ENCODE measurements around the gene RAD50. TPM values are rescaled to one million over a fixed set of nuclear protein-coding genes. Genes with fewer than 3 reads are reported as not detected.
"Not testable (repeated sequence)": the region's sequence is repeated elsewhere in the genome, so short reads cannot be mapped to it uniquely, and the experiment has no call there.

RAD50 gene
- total RNA-seq, 2 experiments from 2014 or later = 46.0 to 51.3 TPM

DNA sequence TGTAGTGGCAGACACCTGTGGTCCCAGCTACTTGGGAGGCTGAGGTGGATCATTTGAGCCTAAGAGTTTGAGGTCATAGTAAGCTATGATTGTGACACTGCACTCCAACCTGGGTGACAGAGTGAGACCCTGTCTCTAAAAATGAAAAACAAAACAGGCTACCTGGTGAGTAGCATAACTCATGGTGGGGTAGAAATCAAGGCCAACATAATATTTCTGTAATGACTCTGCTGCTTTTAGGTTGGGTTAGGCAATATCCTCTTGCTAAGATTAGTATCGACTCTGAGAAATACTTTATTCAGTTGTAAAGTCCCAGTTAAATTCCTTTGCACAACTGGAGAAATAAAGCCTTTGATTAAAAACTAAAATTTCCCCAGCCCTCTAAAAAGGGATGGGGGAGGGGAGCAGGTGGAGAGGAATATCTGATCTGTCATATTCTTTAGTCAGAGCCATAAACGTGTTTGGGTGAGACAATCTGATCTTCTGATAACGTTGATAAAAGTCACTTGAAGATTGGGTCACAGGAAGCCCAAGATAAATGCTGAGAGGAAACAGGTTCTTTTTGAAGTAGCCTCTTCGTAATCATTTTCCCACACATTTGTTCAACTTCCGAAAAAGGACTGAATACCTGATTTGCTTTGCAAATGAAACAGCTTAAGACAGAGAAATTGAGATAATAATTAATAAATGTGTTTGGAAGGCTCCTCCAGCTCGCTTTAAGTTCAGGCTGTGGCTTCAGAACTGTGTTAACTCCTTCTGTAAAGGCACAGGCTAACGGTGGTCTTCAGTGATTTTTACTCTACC is 132.0 kb downstream of the RAD50 start:
- Mint-ChIP-seq H3K9me3 (ENCODE audit: low read depth) (no peaks in the 10 kb centered on the region), H3K4me3 (no peak overlapping the region), H3K27me3 (no peaks in the 10 kb centered on the region), H3K27ac (peak overlapping the region; percentile 76), H3K36me3 (ENCODE audit: low read depth) (peaks cover 4% of the 10 kb centered on the region), H3K4me1 (peaks cover 37% of the 10 kb centered on the region)
- DNase-seq = peak; percentile 51
- ChIA-PET POLR2A (interaction anchor here (0.5 to 0.7 kb wide), 3 partner anchors 20 to 333 kb away, joined by 3 to 6 read pairs (median 4); no protein-coding TSS in a partner anchor), CTCF (interaction anchor here (1.0 to 2.2 kb wide), 8 partner anchors 13 to 225 kb away, joined by 3 to 9 read pairs (median 4); no protein-coding TSS in a partner anchor)
- intact Hi-C loops (cut with DNase I, micrococcal nuclease) = loop anchor here (1.0 kb wide), 1 partner anchor 47 kb away; no protein-coding TSS in a partner anchor
- peak; percentile 77 for ATAC-seq

DNA sequence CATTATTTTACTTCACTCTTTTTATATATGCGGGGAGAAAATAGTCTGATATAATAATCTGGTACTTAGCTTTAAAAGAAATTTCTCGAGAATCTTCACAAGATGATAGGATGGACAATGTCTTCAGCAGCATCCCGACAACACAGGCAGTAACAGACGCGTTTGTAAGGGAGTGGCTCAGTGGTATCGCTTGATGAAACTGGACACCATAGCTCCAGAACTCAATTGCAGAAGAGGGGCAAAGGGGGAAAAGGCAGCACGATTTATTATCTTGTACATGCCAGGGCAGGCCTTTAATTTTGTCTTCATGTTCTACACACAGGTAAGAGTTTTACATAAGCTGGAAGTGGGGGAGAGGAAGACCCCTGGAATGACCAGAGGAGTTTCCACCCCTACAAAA is 132.7 kb downstream of the RAD50 start:
- Mint-ChIP-seq H3K27ac (no peak overlapping the region), H3K9me3 (ENCODE audit: low read depth) (no peaks in the 10 kb centered on the region), H3K4me3 (no peak overlapping the region), H3K36me3 (ENCODE audit: low read depth) (peaks cover 4% of the 10 kb centered on the region), H3K4me1 (peaks cover 33% of the 10 kb centered on the region), H3K27me3 (no peaks in the 10 kb centered on the region)
- ChIA-PET CTCF (interaction anchor here (1.0 to 2.2 kb wide), 8 partner anchors 13 to 226 kb away, joined by 3 to 6 read pairs (median 3); no protein-coding TSS in a partner anchor), POLR2A (interaction anchor here (0.7 kb wide), 1 partner anchor 20 kb away, joined by 3 read pairs; no protein-coding TSS in a partner anchor)
- DNase-seq (no peak), ATAC-seq (no peak)
- intact Hi-C loops (cut with DNase I, micrococcal nuclease) = no loop called here

DNA sequence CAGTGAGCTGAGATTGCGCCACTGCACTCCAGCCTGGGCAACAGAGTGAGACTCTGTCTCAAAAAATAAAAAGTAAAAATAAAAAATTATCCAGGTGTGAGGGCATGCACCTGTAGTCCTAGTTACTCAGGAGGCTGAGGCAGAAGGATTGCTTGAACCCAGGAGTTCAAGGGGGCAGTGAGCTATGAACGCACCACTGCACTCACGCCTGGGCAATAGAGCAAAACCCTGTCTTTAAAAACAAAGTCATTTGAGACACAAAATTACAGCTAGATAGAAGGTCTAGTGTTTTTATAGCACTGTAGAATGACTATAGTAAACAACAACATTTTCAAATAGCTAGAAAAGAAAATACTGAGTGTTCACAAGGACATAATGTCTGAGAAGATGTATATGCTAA is 133.4 kb downstream of the RAD50 start:
- ATAC-seq = no peak

DNA sequence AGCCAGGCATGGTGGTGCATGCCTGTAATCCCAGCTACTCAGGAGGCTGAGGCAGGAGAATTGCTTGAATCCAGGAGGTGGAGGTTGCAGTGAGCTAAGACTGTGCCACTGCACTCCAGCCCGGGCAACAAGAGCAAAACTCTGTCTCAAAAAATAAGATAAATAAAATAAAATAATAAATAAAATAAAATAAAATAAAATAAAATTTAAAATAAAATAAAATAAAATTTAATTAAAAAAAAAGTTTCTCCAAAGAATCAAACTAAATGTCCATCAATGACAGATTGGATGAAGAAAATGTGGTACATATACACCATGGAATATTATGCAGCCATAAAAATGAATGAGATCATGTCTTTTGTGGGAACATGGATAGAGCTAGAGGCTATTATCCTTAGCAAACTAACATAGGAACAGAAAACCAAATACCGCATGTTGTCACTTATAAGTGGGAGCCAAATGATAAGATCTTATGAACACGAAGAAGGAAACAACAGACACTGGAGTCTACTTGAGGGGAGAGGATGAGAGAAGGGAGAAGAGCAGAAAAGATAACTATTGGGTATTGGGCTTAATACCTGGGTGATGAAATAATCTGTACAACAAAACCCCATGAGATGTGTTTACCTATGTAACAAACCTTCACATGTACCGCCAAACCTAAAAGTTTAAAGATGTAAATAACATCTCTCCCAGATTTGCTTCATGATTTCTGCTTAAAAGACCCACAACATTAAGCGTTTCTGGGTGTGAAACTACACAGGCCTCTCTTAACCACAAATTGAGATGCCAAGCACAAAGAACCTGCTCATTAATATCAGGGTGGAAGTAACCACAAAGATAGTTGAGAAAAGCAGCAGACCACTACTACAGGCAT is 135.2 kb downstream of the RAD50 start:
- H3K4me3 Mint-ChIP-seq; POLR2A ChIA-PET; H3K36me3 Mint-ChIP-seq (ENCODE audit: low read depth); ATAC-seq; H3K9me3 Mint-ChIP-seq (ENCODE audit: low read depth); H3K27me3 Mint-ChIP-seq; intact Hi-C loops (cut with DNase I, micrococcal nuclease); H3K27ac Mint-ChIP-seq; DNase-seq: not testable (repeated sequence)
- H3K4me1 Mint-ChIP-seq = peaks cover 22% of the 10 kb centered on the region
- CTCF ChIA-PET = interaction anchor here (1.6 kb wide), 1 partner anchor 25 kb away, joined by 5 read pairs; no protein-coding TSS in a partner anchor

More for the DNA sequence above, 133.4 kb downstream of the RAD50 start:
- Mint-ChIP-seq H3K4me1 (peaks cover 27% of the 10 kb centered on the region), H3K4me3 (no peak overlapping the region), H3K9me3 (ENCODE audit: low read depth) (no peaks in the 10 kb centered on the region), H3K27ac (no peak overlapping the region), H3K27me3 (no peaks in the 10 kb centered on the region), H3K36me3 (ENCODE audit: low read depth) (peaks cover 4% of the 10 kb centered on the region)
- intact Hi-C loops (cut with DNase I, micrococcal nuclease) = no loop called here
- no peak for DNase-seq
- CTCF ChIA-PET = interaction anchor here (0.6 to 2.2 kb wide), 8 partner anchors 12 to 163 kb away, joined by 3 to 6 read pairs (median 3); no protein-coding TSS in a partner anchor
- POLR2A ChIA-PET = no interaction called here

DNA sequence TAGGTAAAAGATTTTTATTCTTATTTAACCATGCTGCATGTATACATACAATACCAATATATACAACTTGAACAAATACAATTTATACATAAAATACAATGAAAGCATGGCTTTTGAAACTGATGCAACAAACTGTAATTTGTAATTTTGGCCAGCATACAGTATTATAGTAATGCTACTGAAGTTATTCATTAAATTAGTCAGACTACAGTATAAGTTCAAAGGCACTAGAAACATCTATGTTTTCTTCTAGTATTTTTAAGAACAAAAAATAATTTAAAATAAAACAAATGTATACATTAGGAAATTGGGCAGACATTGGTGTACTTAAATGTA is 135.8 kb downstream of the RAD50 start:
- no peak for ATAC-seq
- DNase-seq = no peak
- POLR2A ChIA-PET = no interaction called here
- Mint-ChIP-seq H3K9me3 (ENCODE audit: low read depth) (no peaks in the 10 kb centered on the region), H3K4me1 (peaks cover 21% of the 10 kb centered on the region), H3K27ac (no peak overlapping the region), H3K27me3 (no peaks in the 10 kb centered on the region), H3K36me3 (ENCODE audit: low read depth) (peaks cover 6% of the 10 kb centered on the region), H3K4me3 (no peak overlapping the region)
- CTCF ChIA-PET = interaction anchor here (1.6 kb wide), 1 partner anchor 24 kb away, joined by 5 read pairs; no protein-coding TSS in a partner anchor
- intact Hi-C loops (cut with DNase I, micrococcal nuclease) = no loop called here

Other genes starting within 250 kb of the RAD50 start
- gene SLC22A5, start 187.3 kb upstream of the RAD50 start, total RNA-seq = 1 to 10 TPM; 3.7 to 4.9 TPM
- 100 to 1,000 TPM; 121 to 130 TPM for gene IRF1, start 66.2 kb upstream of the RAD50 start, total RNA-seq
- gene IL5, start 13.5 kb upstream of the RAD50 start, total RNA-seq = 1 to 10 TPM in 1 of 2 experiments, under 1 TPM in 1; 0.69 to 1.6 TPM
- gene IL13, start 101.2 kb downstream of the RAD50 start, total RNA-seq = 1 to 10 TPM; 3.9 to 5.5 TPM
- gene IL4, start 117.0 kb downstream of the RAD50 start, total RNA-seq = under 1 TPM; 0.32 to 0.77 TPM
- 10 to 100 TPM in 1 of 2 experiments, 1 to 10 TPM in 1; 7.1 to 10.6 TPM for gene KIF3A, start 180.6 kb downstream of the RAD50 start, total RNA-seq
- 1 to 10 TPM; 4.3 to 4.6 TPM for gene CCNI2, start 190.4 kb downstream of the RAD50 start, total RNA-seq
- 10 to 100 TPM; 18.6 to 19.9 TPM for gene SEPTIN8, start 220.3 kb downstream of the RAD50 start, total RNA-seq